Astrocyte of the hippocampus (primary cell): ENCODE measurements around the gene CRACR2A.

Experiments used
- DNase-seq: peaks from one replicate; pipeline ENCODE4 v3.0.0; 2011; ENCODE audit warnings: low read depth, low spot score

CRACR2A gene

DNA sequence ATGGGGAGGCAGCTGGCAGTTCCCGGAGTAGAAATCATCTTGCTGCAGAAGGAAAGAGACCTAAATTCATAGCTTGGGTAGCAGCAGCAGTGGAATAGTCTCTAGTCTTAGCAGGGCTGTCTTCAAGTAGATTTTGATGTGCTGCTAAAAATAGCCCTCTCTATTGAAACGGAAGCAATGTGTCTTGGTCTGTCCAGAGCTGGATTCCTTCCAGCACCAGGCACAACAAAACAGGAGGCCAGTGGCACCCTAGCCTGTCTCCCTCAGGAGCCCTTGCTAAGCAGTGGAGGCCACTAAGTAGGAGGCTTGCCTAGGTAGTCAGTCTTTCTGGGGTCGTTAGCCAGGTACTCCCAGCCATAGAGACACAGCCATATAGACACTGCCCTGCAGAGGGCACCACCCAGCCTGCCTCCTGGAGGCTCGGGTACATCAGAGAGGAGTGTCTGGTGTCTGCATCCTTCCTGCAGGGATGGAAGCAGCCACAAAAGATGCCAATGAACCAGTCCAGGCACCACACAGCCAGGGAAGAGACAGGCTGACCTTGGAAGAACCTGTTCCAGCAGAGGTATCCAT, 97.5 kb downstream of the CRACR2A start:
- DNase-seq = no peak

GRCh38 chr12:3651585-3652424, 101.1 kb downstream of the CRACR2A start:
- DNase-seq = no peak

- DNase-seq = no peak
Observed at GRCh38 chr12:3647504-3647903, 105.4 kb downstream of the CRACR2A start.

DNA sequence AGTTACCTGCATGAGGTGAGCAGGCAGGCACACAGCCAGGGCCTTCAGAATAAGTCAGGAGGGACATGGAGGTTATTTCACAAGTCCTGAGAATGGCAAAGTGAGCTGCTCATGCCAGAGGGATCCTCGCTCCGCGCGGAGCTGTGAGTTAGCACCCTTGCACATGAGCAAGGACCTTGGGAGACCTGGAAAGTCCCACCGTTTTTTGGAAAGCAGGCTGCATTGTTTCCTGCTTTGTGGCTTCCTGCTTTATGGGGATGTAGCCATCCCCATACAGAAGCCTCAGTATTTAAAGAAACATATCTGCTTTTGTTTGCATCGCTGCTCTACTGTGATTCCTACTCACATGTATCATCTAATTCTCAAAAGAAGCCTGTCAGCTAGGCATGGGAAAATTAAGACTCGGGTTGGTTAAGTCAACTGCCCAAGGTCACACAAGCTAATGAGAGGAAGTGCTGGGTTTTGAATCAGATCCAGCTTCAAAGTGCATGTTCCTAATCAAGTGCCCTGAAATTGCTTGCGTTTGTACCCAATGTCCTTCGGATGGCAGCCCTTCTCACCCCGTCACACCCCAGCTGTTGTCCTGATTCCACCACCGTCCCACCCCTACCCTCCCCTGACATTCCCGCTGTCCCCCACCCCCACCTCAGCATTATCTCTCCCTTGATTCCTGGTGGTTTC, 106.2 kb downstream of the CRACR2A start:
- DNase-seq = no peak

DNA sequence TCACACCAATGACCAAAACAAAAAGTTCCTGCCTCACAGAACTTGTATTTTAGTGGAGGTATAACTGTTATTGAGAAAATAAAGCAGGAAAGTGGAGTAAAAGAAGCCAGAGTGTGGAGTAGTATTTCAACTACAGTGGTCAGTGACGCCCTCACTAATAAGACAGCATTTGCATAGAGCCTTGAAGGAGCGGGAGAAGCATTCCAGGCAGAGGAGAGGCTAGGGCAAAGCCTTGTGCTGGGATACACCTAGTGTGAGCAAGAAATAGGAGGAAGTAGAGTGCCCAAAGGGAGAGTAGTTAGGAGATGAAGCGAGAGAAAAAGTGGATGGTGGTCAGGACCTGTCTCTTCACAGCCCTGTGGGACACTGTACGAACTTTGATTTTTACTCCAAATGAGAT, 107.8 kb downstream of the CRACR2A start:
- DNase-seq = no peak

DNA sequence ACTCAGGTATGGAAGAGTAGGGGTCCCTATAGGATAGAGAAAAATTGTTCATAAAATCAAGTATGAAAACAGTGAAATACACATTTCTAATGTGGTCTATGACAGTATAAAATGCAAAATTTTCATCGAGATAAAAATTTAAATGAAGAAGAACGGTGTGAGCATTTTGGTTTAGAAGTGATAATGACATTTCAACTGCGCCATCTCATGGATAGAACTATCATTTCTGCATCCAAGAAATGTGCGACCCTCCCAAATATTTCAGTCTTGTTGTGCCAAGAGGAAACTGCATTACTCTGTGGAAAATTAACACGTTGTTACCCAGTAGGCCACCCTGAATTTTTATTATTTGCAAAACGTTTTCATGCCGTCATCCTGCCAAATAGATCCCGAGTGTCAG, 108.8 kb downstream of the CRACR2A start:
- DNase-seq = no peak

DNA sequence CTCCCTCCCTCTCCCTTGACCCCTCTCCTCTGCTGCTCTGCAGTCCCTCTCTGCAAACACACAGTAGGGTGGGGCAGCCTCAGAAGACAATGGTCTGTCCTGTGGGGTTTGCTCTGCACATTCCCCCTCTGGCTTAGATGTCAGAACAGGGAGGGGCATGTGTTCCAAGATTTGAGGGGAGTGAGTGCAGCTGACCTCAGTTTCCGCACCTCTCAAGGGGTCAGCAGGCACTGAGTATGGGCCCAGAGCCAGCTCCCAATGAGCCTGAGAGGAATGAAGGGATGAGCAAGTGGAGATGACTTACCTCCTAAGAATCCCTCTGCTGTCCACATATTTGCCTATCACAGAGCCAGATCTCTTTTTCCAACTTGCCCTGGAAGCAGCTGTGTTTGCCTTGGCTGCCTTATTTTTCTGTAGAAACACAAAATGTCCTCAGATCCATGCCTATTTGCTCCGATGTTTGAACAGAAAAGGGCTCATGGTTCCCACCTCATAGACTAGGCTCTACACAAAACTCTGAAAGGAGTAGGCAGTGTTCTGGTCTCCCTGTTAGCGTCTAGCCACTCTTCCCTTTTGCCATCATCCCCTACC, 111.4 kb downstream of the CRACR2A start:
- DNase-seq = peak; percentile 13

DNA sequence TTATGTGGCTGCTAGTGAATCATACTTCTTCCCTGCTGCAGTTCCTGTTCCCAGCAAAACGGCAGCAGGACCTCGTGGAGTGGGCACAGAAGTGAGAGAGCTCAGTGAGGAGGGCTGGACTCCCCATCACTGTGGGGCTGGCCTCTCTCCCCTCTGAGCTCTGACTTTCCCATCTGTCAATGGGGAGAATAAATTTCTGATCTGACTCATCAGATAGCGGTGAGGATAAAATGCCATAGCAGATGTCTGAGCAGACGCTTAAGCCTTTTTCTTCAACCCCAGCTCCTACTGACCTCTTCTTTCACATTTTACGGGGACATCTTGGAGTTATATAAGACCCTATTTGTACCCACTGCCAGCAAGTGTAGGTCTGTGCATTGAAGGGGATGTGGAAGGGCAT, 116.6 kb downstream of the CRACR2A start:
- no peak for DNase-seq

- DNase-seq = no peak
Observed at GRCh38 chr12:3634348-3634747, 118.6 kb downstream of the CRACR2A start.

- no peak for DNase-seq
Observed at GRCh38 chr12:3633396-3633795, 119.5 kb downstream of the CRACR2A start.

DNA sequence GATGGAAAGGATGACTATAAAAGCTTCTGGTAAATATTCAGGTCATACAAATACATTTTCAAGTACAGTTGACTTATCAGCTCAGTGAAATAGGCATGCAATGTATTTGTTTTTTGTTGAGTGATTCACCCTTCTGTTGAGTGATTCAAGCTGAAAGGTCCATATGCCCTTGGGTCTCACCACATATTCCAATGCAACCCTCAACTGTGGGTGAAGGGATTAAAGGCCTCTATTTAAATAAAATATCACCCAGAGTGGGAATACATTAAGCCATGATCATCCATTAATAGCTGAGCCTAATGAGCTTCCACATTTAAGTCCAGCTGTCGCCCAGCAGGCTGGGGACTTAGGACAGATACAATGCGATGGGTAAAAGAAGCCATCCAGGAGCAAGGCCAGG, 120.2 kb downstream of the CRACR2A start:
- no peak for DNase-seq

GRCh38 chr12:3632256-3632655, 120.7 kb downstream of the CRACR2A start:
- no peak for DNase-seq

- no peak for DNase-seq
Observed at GRCh38 chr12:3631759-3632158, 121.2 kb downstream of the CRACR2A start.

DNA sequence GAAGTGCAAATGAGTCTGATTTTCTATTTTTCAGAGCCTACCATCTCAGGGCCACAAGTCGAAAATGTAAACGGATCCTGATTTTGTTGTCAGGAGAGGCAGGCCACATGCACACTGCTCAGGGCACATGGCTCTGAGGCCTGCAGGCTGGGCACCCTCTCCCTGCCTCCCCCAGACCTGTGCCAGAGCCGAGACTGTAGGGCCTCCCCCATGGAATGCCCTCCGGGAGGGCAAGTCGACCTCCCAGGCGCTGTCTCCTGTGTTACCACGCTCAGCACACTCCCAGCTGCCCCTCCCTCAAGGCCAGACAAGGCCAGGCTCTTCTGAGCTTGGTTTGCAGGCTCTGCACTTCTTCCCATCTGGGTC, 121.7 kb downstream of the CRACR2A start:
- no peak for DNase-seq

- no peak for DNase-seq
Observed at GRCh38 chr12:3630621-3631271, 122.2 kb downstream of the CRACR2A start.

DNA sequence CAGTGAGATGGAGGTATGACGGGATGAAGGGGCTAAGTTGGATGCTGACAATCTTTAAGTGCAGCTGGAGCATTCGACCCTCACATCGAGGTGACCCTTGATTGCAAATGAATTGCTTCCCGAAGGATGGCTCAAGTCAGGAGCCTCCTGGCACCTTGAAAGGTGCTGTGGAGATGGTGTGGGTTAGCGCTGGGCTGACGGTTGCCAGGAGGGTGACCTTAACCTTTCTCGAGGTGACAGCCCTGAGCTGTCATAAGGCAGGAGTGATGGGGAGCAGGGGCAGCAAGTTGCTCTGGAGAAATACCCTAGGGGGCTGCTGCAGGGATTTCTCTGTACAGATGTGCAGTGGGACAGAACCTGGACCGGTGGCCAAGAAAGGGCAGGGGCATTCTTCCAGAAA, 122.8 kb downstream of the CRACR2A start:
- no peak for DNase-seq

DNA sequence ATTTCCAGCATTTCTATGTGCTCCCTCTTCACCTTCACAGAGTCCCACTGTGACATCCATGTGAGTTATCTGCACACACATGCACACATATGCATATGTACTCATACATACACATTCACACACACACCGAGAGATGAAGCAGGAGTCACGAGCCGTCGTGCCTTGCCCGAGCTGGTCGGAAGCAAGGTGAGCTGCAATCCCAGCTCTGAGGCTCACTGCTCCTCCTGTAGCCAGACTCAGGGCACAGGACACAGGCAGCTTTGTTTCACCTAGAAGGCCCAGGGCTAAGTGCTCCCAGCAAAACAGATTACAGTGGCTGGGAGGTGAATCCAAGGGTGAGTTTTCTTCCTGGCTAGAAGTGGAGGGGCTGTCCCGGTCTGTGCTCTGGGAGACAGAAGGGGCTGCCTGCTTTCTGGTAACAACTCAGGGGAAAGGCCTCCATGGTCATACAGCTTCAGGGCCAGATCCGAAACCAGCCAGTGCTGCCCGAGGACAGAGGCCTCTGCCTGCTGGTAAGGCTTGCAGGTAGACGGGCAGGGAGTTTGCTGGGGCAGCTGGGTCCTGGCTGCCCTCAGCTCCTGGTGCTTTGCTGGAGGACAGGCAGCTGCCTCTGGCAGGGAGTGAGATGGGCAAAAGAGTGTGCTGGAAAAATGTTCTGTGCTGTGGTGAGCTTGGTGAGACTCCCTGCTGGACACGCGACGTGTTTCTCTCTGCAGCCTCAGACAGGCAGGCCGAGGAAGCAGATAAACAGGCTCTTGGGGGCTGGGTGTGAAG, 123.7 kb downstream of the CRACR2A start:
- no peak for DNase-seq

DNA sequence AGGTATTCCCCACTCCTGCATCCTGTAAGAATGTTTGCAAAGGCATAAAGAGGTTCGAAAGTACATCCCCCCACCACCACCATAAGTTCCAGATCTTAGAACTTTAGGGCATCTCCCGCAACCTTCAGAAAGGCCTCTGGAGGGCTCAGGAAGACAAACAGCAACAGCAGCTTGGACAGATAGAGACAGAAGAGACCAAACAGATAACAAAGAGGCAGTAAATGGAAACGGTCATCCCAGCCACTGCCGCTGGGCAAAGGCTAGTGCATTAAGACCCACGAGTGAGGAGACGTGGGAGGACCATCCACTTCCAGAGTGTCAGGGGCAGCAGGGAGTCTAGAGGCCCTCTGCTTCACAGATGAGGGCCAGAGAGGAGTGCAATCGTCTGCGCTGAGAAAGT, 124.3 kb downstream of the CRACR2A start:
- no peak for DNase-seq

GRCh38 chr12:3627336-3627735, 125.6 kb downstream of the CRACR2A start:
- no peak for DNase-seq

DNA sequence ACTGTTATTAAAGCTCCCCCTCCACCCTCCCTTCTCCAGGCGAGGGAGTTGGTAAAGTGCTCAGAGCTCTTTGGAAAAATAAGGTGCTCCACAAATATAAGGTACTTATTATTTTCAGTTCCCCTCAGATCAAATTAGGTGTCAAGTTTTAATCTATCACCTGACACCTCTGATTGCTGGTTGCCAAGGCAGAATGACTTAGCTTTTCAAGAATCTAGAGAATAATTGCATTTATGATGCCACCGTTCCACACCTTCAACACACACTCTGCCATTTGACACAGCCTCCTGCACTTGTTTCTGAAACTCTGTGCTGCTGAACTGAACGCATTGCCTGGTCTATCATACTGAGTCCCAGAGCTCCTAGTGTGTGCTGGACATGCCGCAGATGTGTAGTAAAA, 128.6 kb downstream of the CRACR2A start:
- no peak for DNase-seq
